ENCODE results near the gene NCEH1.

- no peak for TF ChIP-seq GATA2 (IDR thresholded peaks at IDR 0.05; ENCODE audit: low read depth, low read length)
- no peak for TF ChIP-seq GATA3 (IDR thresholded peaks at IDR 0.05; ENCODE audit: low read depth, low read length)
Observed at GRCh38 chr3:172653004-172653572, 57.8 kb downstream of the NCEH1 start.

All from SH-SY5Y (cell line).